NCI-H2107 treated with DMSO at 0.1 percent for 48 hours (cell line): ENCODE data around the gene RANBP9.
A peak's percentile ranks its signal among the peaks of the same experiment; 100 is the strongest.

Experiments used
- DNase-seq: peaks from one replicate; lab custom pipeline; 2025; ENCODE audit not compliant: unreplicated experiment; lab: John Stamatoyannopoulos, UW

RANBP9 gene

DNA sequence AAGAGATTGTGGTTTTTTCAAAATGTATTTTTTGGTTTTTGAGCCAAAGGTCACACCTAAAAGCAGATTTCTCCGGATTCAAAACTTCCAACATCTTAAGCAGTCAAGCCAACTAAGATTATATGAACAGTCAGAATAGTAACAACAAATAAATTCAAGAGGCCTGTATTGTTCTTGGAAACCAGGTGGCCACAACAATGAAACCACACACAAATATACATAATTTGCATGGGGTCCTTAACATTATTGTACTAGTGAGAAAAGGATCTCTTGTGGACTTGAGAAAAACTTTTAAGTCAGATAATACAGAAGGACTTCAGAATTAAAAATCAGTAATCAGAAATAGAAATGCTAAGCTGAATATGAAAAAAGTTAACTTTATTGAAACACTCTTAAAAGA is 55.9 kb downstream of the RANBP9 start:
- no peak for DNase-seq

DNA sequence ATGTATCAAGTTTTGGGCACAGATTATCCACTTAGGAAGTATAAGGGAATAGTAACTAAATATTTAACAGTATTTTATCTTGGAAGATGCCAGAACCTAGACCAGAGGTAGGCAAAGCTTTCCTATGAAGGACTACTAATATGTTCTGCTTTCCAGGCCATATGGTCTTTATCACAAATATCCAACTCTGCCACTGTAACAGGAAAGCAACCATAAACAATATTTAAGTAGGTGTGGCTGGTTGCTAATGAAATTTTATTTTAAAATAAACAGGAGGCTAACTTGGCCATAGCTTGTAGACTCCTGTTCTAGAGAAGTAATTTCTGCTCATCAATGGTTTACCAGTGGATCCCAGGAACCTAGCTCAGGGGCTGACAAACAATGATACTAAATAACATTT is 57.1 kb downstream of the RANBP9 start:
- no peak for DNase-seq

DNA sequence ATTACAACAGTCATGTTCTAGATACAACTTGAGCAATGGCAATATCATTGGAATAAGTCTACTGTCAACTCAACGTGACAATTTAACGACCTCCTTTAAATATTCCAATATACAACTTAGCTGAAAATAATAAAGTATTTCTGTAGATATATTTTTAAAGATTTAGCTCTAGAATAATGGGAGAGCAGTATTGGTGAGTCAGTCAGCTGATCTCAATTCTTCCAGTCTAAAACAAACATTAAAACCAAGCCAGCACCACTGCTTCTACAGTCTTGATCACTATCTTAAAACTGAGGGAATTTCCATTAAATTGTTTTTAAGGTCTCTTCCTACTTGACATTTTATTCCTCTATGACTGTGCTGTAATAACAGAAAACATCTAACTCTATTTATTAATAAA is 58.3 kb downstream of the RANBP9 start:
- no peak for DNase-seq

DNA sequence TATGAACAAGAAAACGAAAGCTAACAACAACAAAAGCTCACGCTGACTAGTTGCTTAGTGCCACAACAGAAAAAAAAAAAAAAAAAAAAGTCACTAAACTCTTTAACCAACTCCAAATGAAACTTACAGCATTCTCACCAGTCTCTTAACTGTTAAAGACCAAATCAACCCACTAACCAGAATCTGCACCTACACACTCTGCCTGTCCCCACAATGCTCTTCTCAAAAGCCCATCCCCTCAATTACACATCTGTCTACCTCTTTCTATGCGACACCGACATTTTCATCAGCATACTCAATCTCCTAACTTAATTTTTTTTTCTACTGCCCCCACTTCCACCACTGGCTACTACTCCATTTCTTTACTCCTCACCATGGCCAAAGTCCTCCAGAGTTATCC is 62.2 kb downstream of the RANBP9 start:
- no peak for DNase-seq

DNA sequence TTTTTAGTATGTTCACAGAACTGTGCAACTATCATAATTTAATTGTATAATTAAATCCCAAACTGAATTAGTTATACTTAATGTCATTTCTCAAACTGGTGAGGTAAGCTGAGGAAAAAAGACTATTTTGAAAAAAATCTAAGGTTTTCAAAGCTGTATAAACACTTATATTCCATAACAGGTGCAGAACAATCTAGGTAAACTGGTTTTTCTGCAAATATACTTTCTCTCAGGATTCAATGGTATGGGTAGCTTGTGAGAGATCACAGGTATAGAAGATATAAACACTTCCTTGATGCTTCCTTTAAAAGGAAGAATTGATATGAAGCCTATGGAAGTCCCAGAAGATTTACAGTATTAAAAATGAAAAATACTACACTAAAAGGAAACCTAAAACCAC is 62.8 kb downstream of the RANBP9 start:
- no peak for DNase-seq

DNA sequence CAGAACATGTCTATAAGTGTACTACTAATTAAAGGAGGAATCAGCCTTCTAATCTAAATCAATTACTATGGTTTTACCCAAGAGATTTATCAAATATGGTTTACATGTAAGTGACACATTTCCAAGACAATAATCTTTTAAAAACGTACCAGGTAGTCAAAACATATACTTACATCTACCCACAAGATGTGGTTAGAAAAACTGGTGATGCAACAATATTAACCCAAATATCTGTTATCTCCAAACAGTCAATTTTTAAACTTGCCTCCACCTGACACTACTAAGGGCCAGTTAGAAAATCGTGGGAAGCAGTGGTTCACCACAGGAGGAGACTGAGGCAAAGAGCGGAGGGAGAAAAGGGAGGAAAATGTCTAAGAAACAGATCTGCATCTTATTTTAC is 68.5 kb downstream of the RANBP9 start:
- no peak for DNase-seq

DNA sequence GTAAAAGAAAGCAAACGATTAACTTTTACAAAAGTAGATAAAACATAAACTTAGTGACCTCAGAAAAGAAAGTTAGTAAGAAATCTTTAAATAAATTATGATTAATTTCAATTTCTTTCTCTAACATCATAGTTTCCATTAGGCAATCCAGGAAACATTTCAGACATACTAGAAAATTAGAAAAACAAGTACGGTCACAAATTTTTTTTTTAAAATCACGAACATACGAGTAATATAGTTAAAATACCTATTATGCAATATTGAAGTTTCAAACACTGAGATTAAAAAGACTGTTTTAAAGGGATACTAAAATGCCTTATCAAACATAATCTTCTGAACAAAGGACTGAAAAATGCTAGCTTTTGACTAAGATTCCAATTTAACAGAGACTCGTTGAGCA is 70.3 kb downstream of the RANBP9 start:
- no peak for DNase-seq

DNA sequence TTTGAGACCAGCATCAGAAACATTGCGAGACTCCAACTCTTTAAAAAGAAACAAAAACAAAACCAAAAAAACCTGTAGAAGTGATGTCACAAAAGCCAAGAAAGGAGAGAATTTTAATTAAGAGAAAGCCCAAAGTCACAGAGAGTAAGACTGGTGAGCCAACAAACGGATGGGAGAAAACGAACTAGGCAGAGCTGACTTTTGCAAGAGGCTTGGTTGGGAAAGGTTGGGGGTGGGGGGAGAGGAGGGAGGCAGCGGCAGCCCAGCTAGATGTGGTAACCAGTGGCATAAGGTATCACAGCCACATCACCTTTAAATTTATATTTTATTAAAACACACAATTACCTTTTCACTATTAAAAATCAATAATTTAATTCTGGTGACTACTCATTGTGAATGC is 73.0 kb downstream of the RANBP9 start:
- DNase-seq: no peak

DNA sequence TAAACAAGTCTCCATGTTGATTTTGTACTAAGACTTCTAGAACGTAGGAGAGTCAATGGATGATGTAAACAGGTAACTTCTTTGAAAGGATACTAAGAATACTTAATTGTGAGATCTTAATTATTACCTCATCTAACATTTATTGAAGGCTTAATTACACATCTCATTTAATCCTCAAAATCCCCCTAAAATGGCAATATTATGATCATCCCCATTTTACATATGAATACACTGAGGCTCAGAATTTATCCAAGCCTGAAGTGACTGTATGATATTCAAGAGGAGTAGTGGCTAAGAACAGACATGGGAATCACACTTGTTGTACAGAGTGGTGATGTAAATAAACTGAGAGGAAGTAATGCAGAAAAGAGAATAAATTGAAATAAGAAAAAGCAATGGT is 73.6 kb downstream of the RANBP9 start:
- no peak for DNase-seq

DNA sequence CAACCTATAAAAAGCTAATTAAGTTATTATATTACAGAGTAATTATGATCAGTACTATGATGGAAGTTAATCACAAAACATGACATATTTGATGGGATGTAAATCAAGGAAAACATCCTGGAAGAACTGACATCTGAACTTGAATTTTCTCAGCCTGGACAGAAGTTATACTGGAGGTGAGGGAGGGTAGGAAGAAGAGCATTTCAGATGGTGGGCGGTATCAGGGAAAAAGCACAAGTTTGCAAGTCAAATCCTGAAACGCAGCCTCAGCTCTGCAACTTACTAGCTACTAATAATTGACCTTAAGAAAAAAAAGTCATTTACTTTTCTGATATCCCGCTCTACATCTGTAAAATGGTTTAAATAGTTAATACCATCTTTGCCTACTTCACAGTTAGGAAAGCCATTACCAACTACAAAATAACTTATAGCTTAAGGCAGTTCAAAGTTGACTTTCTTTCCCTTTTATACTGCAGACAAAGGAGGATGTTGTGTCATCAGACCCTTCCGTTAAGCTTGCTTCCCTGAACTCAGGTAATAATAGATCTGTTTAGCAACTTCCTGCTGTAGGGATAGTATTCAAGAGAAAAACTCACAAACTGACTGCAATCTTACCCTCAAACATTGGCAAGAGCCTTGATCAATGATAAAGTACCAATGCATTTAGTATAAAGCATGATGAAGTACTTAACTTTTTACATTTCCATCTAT is 75.5 kb downstream of the RANBP9 start:
- no peak for DNase-seq

DNA sequence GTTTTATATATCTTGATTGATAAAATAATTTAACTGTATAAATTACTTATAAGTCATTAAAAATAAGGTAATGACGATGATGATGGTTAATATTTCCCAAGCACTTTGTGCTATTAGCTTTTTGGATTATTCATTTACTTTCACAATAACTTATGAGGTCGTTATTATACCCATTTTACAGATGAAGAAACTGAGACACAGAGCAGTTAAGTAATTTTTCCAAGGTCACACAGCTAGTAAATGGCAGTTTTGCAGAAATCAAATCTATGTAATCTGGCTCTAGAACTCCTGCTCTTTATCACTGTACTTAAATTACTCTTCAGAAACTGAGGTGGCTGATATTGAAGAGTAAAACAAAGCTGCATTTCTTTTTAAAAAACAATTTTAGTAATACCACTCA is 78.3 kb downstream of the RANBP9 start:
- DNase-seq: no peak

DNA sequence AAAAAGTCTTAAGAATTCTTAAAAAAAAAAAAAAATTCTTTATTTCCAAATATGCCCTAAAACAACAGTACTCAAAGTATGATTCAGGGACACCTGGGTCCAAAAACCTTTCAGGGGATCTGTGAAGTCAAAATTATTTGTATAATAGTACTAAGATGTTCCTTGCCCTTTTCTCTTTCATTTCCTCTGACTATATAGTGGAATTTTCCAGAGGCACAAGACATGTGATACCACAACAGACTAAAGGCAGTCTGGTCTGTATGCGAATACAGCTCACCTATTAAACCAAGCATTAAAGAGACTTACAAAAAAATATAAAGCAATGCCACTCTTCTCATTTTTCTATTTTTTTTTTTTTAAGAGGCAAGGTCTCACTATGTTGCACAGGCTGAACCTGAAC is 81.1 kb downstream of the RANBP9 start:
- DNase-seq: no peak

DNA sequence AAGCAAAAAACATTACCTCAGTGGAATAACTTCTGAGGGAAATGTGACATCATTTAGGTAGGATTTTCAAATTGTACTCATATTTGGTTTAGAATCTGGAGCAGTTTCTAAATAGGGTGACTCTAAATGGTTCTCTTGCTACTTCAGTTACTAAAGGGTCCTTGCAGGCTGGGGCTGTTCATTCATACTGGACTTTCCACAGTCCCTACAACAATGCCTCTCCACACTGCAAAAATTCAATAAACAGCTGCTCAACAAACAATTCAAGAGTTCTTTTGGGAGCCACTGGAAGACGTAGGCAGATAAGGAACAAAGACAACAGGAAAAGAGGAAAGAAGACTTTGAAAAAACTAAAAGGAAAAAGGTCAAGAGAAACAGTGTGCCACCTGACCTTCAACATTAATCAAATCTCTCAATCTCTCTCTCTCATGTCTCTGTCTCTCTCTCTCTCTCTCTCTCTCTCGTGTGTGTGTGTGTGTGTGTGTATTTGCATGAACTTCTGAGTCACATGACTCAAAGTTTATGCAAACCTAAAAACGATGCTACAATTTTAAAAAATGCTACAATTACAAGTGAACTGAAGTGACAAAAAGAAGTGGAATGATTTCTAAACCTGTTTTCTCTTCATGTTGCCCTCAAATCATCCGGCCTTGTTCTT is 82.0 kb downstream of the RANBP9 start:
- no peak for DNase-seq

DNA sequence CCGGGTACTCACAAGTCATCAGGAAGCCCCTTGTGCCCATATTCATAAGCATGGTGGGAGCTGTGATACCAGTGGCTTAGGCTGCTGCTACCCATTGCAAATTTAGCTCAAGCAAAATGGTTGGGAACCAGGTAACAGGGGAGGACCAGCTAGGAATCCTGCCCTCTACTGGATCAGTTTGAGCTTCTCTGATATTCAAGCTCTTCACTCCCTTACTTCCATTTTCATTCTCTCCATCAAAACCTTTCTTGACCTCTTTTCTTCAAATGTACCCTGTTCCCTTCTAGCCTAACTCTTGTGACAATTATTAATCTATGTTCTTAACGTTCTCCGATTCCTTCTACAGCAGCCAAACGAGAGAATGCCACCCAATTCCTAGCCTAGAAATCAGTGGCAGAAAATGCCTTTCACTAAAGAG is 86.8 kb downstream of the RANBP9 start:
- DNase-seq: no peak

DNA sequence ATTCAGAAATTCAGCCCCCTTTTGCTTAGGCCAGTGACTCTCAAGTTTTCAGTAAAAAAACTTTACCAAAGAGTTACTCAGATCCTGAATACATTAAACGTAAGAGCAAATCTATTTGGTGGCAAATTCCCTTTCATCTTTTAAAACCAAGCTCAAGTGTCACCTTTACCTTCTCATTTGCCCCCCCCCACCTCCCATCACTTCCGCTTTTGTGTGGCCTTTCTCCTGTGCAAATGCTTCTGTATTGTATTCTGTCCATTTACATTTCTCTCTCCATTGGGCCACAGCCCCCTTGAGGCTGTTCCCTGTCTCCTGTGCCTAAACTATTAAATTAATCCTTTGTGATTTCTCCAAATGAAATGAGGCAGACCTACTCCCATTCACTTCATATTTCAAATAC is 94.6 kb downstream of the RANBP9 start:
- no peak for DNase-seq

DNA sequence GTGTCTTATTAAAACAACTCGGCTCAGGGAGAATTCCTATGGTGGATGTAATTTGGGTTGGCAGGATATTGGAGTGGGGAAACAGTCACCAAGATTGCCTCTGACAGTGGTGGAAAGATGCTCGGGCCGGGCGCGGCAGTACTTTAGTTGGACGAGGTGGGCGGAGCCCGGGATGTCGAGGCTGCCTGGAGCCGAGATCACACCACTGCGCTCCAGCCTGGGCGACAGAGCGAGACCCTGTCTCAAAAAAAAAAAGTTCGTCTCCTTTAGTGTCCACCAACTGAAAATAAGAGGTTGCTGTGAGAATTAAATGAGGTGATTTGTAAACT is 95.9 kb downstream of the RANBP9 start:
- DNase-seq: no peak

DNA sequence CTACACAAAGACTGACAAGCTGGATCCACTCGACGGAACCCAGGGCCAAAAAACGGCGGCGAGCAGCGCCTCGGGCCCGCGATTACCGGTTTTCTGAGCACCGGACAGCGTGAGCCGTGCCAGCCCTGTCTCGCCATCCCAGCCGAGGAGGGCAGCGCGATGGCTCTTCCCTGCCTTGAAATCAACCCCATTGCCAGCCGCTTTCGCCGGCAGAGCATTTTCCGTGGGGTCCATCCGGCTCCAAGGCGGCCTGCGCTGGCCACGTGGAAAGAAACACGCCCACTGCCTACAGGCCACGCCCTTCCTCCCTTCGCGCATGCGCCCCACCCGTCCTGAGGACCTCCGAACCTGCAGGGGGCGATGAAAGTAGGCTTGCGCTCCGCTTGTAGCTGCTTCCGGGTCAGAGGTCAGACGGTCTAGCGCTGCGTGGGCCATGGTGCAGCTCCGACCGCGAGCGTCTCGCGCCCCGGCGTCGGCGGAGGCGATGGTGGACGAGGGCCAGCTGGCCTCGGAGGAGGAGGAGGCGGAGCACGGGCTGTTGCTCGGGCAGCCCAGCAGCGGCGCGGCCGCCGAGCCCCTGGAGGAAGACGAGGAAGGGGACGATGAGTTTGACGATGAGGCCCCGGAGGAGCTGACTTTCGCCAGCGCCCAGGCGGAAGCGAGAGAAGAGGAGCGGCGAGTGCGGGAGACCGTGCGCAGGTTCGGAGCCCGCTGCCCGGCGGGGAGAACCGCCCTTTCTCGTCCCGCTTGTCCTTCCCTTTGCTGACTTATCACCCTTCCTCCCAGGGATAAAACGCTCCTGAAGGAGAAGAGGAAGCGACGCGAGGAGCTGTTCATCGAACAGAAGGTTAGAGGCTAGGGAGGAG is 96.5 kb downstream of the RANBP9 start, which contains the start of gene NOL7:
NOL7 (plus strand) TSS at position 410 of the 866 bp plus-strand sequence; CDS start at position 434, 24 bp downstream.
- DNase-seq: peak; percentile 68

DNA sequence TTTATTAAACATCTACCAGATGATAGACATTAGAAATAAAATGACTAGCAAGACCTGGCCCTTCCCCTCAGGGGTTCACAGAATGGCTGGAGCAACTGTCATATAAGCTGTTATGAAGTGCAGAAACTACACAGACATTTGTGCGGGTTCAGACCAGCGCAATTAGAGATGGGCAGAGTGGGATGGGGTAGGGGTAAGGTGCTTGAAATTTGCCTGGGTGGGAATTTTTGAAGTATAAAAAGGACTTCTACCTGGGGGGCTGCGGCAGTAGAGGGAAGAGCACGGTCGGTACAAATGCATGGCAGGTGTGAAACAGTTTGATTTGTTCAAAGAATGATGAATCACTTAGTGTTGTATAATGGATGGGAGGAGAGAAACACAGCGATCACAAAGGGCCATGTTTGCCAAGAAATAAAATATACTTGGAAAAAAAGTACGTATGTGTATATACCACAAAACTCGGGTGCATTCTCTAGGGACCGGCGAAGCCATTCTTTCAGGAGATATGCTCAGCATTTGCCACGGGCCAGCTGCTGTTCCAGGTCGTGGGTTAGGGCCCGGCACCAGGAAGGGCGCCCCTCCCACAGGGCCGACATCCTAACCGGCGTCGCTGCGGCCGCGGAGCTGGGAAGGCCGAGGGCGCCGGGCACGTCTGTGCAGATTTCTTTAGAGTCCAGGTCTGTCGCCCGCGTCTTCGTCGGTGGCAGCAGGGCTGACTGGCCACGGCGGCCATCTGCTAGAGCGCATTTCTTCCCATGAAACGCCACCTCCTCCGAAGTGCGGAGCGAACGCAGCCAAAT is 97.3 kb downstream of the RANBP9 start:
- peak; percentile 44 for DNase-seq

DNA sequence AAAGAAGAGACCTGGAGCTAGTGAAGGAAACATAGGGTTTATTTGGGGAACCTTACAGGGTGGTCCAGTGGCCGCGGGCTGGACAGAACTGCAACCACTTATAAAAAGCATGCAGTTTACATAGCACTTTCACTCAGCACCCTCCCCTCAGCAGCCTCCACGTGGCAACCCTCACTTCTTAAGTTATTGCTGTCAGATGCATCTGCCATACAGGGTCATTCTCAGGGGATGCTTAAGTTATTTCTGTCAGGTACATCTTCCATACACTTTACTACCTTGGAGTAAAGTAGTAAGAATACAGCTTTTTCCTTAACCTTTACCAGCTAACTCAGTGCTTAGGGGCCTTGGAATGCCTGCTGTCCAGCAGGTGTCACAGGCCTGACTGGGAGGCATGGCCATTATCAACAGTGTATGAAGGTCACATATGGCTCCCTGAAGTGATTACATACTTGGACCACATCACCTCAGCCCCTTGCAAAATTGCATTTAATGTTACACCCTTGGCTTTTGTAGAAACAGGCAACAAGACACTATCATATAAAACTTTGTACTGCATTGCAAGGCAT is 98.5 kb downstream of the RANBP9 start:
- DNase-seq: no peak

DNA sequence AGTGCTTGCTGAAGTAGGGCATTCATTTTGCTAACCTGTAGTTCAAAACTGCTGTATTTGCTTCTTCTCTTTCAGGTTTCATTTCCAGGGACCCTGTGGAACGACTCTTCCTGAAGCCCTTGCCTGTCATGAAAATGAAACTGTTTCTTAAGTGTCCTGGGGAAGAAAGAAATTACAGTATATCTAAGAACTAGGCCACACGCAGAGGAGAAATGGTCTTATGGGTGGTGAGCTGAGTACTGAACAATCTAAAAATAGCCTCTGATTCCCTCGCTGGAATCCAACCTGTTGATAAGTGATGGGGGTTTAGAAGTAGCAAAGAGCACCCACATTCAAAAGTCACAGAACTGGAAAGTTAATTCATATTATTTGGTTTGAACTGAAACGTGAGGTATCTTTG is 99.9 kb downstream of the RANBP9 start:
- DNase-seq: no peak

DNA sequence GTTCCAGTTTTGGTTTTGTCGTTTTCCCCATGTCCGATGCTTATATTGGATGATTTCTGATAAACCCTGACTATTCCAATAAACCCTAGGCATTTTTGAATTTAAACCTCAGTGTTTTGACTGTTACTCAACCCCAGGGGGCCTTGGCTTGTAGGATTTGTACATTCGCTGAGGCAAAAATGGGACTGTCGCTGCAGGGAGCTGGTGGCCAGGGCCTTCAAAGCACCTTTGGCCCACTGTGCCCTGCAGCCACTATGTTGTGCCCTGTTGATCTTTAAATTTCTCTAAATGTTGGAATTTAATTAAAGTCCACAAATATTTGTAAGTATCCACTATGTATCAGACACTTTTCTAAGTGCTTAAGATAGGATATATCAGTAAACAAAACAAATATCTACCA is 106.0 kb downstream of the RANBP9 start:
- DNase-seq: no peak
